Activated T-helper 1 cell treated with anti-CD3 and anti-CD28 coated beads, Interleukin-2, amount 50 U/mL, for 16 hours (primary cell): Measurements from ENCODE around the gene EHMT1.

Source experiments
- DNase-seq, 2 donors: peaks; one replicate each; pipeline ENCODE4 v3.0.0-alpha.2; 2020; ENCODE audit warnings: low read depth in 1 of 2, low spot score in 1 of 2

The EHMT1 gene

GRCh38 chr9:137691646-137692351, 73.0 kb downstream of the EHMT1 start:
- DNase-seq, result no peak

GRCh38 chr9:137694236-137694959, 75.6 kb downstream of the EHMT1 start:
- no peak for DNase-seq

GRCh38 chr9:137694962-137695875, 76.4 kb downstream of the EHMT1 start:
- no peak for DNase-seq

- no peak for DNase-seq
Observed at GRCh38 chr9:137696136-137696925, 77.5 kb downstream of the EHMT1 start.

- no peak for DNase-seq
Observed at GRCh38 chr9:137697193-137697592, 78.4 kb downstream of the EHMT1 start.

GRCh38 chr9:137697832-137698231, 79.0 kb downstream of the EHMT1 start:
- DNase-seq, result no peak

GRCh38 chr9:137700911-137701310, 82.1 kb downstream of the EHMT1 start:
- no peak for DNase-seq

- no peak for DNase-seq
Observed at GRCh38 chr9:137702615-137703379, 84.0 kb downstream of the EHMT1 start.

GRCh38 chr9:137703842-137704508, 85.2 kb downstream of the EHMT1 start:
- no peak for DNase-seq

GRCh38 chr9:137705443-137705863, 86.6 kb downstream of the EHMT1 start:
- DNase-seq, result no peak

GRCh38 chr9:137705906-137706305, 87.1 kb downstream of the EHMT1 start:
- no peak for DNase-seq

GRCh38 chr9:137707361-137707760, 88.6 kb downstream of the EHMT1 start:
- no peak for DNase-seq

GRCh38 chr9:137708590-137709284, 89.9 kb downstream of the EHMT1 start:
- no peak for DNase-seq

- DNase-seq, result no peak
Observed at GRCh38 chr9:137709411-137710101, 90.8 kb downstream of the EHMT1 start.

GRCh38 chr9:137710704-137711103, 91.9 kb downstream of the EHMT1 start:
- DNase-seq, result no peak

- DNase-seq, result no peak
Observed at GRCh38 chr9:137711678-137712105, 92.9 kb downstream of the EHMT1 start.

- DNase-seq, result no peak
Observed at GRCh38 chr9:137715321-137715720, 96.5 kb downstream of the EHMT1 start.
